HPDE6-E6E7 (cell line): ENCODE results near the gene ACOXL.
"Not testable (repeated sequence)": the region's sequence is repeated elsewhere in the genome, so short reads cannot be mapped to it uniquely, and the experiment has no call there.

Experiments used
- DNase-seq: peaks from one replicate; pipeline ENCODE4 v3.0.0; 2011; ENCODE audit warnings: missing footprints; ENCODE audit errors: extremely low spot score

ACOXL gene

GRCh38 chr2:111039628-111040383 lies 307.4 kb downstream of the ACOXL start:
- DNase-seq, result no peak

GRCh38 chr2:111041398-111042202 lies 309.2 kb downstream of the ACOXL start:
- DNase-seq, result no peak

DNA sequence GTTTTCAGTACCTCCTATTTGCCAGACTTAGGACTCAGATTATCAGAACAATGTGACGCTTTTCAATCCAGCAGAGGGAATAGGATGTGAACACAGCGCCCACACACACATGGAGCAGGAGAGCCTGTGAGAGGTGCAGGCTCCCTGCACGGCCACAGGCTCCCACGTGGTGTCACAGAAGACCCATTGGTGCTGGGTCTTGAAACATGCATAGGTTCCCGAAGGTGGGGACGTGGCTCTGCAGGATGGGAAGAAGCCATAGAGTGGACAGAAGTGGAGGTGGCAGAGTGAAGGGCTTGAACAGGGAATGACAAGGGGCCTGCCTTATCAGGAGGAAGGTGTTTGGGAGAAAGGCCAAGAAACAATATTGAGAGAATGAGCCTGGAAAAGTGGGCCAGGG lies 309.9 kb downstream of the ACOXL start:
- DNase-seq, result no peak

- DNase-seq, result no peak
Measured at GRCh38 chr2:111042772-111043771, 310.7 kb downstream of the ACOXL start.

- no peak for DNase-seq
Measured at GRCh38 chr2:111044066-111044465, 311.7 kb downstream of the ACOXL start.

DNA sequence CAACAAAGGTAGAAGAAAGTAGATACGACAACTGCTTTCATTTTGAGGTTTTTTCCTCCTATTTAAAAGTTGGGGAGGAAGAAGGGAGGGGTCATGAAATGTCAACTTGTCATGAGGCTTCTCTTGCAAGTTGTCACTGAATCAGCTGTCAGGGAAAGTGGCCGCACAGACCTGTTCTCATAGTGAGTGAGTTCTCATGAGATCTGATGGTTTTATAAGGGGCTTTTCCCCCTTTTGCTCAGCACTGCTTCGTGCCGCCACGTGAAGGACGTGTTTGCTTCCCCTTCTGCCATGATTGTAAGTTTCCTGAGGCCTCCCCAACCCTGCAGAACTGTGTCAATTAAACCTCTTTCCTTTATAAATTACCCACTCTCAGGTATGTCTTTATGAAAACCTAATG lies 312.9 kb downstream of the ACOXL start:
- DNase-seq, result not testable (repeated sequence)

- DNase-seq, result no peak
Measured at GRCh38 chr2:111045771-111046444, 313.5 kb downstream of the ACOXL start.

DNA sequence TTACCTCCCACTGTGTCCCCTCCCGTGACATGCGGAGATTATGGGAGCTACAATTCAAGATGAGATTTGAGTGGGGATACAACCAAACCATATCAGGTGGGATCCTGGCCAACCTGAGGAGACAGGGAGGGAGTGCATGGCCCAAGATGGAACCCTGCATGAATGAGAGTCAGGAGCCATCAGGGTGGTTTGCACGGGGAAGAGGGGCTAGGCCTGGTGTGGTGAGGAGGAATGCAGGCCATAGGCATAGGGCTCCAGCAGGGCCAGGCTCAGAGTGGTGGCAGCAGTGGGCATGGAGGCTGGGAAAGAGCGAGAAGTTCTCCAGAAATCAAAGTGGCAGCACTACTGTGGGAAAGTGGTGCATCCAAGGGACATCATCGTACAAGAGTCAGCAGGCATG lies 314.3 kb downstream of the ACOXL start:
- DNase-seq, result no peak

DNA sequence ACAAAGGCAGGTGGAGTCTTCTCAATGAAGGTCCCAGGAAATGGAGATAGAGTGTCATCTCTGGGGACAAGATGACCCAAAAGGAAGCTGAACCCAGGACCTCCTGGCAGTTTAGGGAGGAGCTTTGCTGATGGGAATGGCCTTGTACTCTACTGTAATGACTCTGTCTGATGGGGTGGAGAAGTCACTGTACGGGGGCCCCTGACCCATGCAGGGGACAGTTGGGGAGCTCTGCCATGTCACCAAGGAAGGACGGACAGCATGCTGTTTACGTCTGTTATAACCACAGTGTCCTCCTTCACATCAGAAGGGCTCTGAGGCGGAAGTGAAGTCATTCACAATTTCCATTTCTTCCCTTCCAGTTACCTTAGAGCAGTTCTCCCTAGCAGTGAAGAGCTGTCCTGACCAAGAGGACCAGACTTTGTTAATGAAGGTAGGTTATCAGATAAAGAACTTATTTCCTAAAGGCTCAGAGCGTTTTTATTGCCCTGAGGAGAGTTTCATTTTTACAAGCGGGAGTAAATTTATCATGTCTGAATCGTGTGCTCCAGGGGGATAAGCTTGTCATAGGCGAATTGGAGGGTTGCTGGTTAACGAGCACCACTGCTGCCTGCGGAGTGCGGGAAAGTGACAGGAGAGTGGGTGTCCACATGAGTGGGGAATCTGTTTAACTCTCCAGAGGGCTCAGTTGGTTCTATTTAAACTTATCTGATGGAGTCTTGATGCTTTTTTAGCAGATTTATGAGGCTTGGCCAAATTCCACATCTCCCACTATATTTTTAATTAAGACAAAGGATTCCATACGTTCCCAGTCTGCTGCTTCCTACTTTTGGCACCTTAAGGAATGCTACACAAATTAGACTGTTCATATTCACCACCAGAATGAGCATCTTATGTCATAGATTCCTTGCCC lies 316.7 kb downstream of the ACOXL start:
- no peak for DNase-seq

- DNase-seq, result no peak
Measured at GRCh38 chr2:111049792-111050640, 317.6 kb downstream of the ACOXL start.

DNA sequence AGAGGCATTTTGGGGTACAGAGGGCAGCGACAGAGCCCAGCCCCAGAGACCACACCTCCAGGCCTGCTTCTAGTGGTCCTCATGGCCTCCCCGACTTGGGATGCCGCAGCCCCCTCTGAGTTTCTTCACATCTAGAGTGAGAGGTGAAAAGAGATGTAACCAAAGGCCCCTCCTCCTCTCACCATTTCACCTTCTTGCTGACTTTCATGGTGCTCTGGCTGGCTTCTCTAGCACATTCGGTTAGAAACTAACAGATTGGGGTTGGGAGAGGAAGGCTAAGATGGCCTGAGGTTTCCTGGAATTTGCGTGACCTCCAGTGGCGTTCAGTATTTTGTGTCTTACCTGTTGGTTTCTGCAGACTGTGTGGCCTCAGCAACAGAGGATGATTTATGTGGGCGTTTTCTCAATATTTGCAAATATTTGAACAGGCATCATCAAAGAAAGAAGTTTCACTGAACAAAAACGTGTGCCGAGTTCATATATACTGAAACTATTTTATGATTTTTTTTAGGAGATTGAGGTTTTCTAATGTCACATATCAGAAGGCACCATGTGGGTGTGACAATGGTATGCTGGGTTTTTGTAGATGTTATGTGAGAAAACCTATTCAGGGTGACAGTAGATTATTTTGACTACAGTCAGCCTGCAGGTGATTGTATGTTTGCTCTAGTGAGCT lies 318.5 kb downstream of the ACOXL start:
- no peak for DNase-seq

DNA sequence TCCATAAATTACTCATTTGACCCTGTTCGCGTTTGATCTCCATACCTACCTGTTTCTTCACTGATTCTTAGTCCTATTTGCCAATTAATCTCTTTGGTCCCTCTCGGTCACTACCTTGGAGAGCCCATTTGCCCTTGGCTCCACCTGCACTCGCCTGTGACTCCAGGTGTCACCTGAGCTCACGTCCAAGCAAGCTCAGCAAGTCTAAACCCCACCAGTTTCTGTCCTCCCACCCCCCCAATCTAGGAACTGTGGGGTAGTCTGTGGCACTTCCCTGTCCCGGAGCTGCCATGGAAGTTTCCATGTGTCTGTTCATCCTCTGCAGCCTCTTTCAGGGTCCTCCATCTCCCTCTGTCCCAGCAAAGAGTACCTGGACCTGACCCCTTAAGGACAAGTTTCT lies 320.2 kb downstream of the ACOXL start:
- DNase-seq, result no peak

DNA sequence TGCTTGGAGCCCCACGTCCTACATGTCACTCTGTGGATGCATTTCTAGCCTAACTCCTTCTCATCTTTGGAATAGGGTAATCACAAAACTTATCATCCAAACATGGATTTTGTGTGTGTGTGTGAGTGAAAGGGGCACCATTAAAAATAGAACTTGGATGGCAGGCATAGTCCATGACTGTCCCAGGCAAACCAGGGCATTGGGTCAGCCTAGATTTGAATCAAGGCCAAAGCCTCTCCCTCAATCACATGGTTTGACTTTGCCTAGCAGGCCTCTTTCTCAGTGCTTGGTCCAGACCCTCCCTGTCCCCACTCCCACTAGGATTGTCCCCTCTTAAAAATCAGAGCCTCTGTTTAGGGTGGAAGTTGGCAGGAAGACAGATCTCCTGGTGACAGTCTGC lies 320.9 kb downstream of the ACOXL start:
- no peak for DNase-seq

- no peak for DNase-seq
Measured at GRCh38 chr2:111053825-111054515, 321.6 kb downstream of the ACOXL start.

- DNase-seq, result no peak
Measured at GRCh38 chr2:111054791-111055691, 322.7 kb downstream of the ACOXL start.

- no peak for DNase-seq
Measured at GRCh38 chr2:111055735-111056134, 323.4 kb downstream of the ACOXL start.

GRCh38 chr2:111057045-111057444 lies 324.7 kb downstream of the ACOXL start:
- no peak for DNase-seq
